ENCODE data around the gene NT5DC4. TPM values are rescaled to one million over a fixed set of nuclear protein-coding genes. Genes with fewer than 3 reads are reported as not detected.

The NT5DC4 gene
- total RNA-seq, 2 donors from 2014 or later = not detected

DNA sequence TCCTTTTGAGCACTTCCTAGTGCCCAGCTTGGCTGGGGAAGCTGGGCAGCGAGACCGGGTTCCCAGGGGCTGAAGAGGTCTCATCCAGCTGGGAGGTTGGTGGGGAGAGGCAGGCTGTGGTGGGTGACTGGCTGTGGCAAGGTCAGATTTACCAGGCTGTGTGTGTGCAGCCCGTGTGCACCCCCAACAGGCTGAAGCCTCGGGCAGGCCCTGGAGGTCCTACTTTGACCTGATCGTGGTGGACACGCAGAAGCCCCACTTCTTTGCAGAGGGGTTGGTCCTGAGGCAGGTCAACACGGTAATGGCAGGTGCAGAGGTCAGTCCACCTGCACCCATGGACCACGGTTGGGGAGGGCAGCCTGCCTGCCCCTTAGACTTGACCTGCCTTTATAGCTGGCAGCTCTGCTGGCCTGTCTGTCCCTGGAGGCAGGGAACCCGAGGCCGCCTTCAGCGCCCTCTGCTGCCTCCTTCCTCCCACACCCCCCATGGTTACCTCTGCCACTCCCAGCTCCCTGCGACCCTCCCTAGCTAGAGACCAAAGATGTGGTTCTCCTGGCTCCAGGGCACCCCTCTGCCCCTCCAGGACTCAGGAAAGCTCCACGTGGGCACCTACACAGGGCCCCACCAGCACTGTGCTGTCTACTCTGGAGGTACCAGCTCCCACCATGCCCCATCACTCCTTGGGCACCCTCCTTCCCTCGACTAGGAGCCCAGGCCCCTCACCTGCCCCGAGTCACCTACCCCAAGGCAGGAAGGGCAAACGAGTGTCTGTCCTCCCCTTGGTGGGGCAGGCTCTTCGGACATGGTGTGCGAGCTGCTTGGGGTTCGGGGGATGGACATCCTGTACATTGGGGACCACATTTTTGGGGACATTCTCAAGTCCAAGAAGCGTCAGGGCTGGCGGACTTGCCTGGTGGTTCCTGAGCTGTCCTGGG is 4.0 kb downstream of the NT5DC4 start:
- intact Hi-C loops (cut with DNase I) = no loop called here
- no peaks in the 10 kb centered on the region for H3K27me3 ChIP-seq
- no peaks in the 10 kb centered on the region for H3K9me3 ChIP-seq
- DNase-seq = no peak
- H3K4me1 ChIP-seq = no peaks in the 10 kb centered on the region
- H3K4me3 ChIP-seq = no peak overlapping the region
- H3K9ac ChIP-seq (ENCODE audit: low read depth in 2 of 2, low read length in 2 of 2) = no peak overlapping the region
- no peak overlapping the region for H3K27ac ChIP-seq
- TF ChIP-seq, protein P1, sequence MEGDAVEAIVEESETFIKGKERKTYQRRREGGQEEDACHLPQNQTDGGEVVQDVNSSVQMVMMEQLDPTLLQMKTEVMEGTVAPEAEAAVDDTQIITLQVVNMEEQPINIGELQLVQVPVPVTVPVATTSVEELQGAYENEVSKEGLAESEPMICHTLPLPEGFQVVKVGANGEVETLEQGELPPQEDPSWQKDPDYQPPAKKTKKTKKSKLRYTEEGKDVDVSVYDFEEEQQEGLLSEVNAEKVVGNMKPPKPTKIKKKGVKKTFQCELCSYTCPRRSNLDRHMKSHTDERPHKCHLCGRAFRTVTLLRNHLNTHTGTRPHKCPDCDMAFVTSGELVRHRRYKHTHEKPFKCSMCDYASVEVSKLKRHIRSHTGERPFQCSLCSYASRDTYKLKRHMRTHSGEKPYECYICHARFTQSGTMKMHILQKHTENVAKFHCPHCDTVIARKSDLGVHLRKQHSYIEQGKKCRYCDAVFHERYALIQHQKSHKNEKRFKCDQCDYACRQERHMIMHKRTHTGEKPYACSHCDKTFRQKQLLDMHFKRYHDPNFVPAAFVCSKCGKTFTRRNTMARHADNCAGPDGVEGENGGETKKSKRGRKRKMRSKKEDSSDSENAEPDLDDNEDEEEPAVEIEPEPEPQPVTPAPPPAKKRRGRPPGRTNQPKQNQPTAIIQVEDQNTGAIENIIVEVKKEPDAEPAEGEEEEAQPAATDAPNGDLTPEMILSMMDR (IDR thresholded peaks at IDR 0.05) = no peak
- H3K36me3 ChIP-seq = no peaks in the 10 kb centered on the region

DNA sequence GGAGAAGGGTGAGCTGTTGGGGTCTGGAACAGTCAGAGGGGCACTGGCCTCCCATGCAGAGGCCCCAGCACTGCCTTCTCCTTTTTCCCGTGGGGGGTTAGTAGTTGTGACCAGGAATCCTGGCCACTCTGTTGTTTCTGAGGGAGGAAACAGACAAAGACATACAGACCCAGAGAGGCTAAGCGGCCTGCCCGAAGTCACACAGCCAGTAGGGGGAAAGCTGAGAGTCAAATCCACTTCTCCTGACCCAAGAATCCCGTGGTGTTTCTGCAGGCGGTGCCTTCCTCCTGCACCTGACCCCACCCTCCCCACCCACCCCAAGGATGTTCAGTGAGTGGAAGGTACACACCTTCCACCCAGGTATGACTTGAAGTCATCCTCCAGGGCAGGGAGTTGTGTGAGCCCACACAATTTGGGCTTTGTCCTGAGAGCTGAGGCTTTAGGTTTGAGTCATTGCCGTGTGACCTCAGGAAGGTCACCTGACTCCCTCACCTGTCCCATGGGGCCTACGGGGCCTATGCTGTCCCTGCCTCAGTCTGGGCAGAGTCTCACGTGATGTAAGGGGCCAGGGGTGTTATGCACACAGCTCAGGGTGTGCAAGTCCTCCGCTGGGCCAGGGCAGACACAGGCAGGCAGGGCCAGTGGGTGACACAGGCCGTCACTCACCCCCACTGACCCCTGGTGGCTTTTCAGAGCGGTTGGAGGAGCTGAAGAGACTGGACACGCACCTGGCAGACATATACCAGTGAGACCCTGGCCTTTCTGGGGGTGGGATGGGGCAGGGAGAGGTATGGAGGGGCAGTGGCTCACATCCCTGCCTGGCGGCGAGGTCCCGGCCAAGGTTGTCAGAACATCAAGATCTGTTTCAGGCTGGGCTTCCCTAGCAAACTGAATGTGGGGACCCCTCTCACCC is 5.0 kb downstream of the NT5DC4 start:
- H3K9ac ChIP-seq (ENCODE audit: low read depth in 2 of 2, low read length in 2 of 2) = peak overlapping the region in 1 of 2 donors; percentile 18
- TF ChIP-seq, protein P1 (IDR thresholded peaks at IDR 0.05) = no peak
- no peaks in the 10 kb centered on the region for H3K27me3 ChIP-seq
- intact Hi-C loops (cut with DNase I) = loop anchor here (2.0 kb wide), 1 partner anchor 125 kb away; no protein-coding TSS in a partner anchor
- no peaks in the 10 kb centered on the region for H3K9me3 ChIP-seq
- DNase-seq = no peak
- no peak overlapping the region for H3K27ac ChIP-seq
- no peaks in the 10 kb centered on the region for H3K4me1 ChIP-seq
- no peaks in the 10 kb centered on the region for H3K36me3 ChIP-seq
- H3K4me3 ChIP-seq = no peak overlapping the region

DNA sequence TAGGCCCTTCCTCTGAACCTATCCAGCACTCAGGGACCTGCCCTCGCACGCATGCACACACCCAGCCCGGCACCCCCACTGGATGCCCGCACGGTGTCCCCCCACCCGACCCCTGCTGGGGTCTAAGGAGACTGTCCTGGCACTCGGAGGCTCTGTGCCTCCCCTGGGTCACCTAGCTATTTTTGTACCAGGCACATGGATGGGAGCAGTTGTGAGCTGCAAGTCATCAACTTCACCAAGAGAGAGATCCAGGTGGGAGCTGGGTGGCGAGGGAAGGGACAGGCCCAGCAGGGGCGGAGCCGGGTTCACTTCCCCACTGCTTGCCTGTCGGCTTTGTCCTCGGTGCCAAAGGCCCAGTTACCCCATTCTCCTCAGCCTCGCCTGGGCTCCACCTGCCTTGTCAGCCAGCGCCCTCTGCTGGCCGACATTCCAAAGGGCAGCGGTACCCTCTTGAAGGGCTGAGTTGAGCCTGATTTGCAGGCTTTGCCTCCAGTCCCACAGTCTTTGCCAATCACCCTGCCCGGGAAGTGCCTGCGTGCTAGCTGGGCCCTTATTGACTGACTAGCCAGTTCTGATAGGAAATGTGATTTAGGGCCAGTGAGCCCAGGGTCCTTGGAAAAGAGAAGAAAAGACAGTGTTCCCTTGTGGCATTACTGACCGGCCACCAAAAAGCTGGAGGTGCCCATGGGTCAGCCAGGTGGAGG is 5.8 kb downstream of the NT5DC4 start:
- peak; percentile 91 for DNase-seq
- intact Hi-C loops (cut with DNase I) = loop anchor here (2.0 kb wide), 1 partner anchor 126 kb away; no protein-coding TSS in a partner anchor
- Histone ChIP-seq H3K36me3 (no peaks in the 10 kb centered on the region), H3K4me3 (no peak overlapping the region), H3K9me3 (no peaks in the 10 kb centered on the region), H3K27me3 (no peaks in the 10 kb centered on the region), H3K27ac (no peak overlapping the region), H3K9ac (ENCODE audit: low read depth in 2 of 2, low read length in 2 of 2) (no peak overlapping the region), H3K4me1 (no peaks in the 10 kb centered on the region)
- TF ChIP-seq, protein P1 (IDR thresholded peaks at IDR 0.05) = peak; percentile 94

DNA sequence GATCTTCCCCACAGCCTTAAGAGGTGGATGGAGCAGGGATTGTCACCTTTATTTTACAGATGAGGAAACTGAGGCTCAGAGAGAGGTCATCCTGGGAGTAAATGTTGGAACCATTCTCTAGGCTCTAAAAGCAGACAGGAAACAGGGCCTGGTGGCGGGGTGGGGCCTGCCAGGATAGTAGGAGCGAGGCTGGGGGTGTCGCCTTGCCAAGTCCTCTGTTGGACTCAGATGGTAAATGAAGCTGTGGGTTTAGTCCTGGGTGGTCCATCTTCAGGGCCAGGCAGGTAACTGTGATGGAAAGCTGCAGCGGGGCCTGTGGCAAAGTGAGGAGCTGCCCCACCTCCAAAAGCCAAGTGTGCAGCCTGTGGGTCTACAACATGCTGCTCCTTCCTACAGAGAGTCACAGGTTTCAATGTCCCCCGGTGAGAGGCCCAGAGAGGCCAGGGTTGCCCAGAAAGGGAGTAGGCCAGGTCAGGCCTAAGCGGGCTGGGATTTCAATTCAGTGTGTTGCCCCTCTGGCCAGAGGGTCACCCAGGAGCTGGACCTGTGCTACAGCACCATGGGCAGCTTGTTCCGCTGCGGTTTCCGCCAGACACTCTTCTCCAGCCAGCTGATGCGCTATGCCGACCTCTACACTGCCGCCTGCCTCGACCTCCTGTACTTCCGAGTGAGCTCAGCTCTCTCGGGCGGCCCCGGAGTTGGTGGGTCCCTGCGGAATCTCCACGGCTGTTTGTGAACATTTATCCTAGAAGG is 6.6 kb downstream of the NT5DC4 start:
- Histone ChIP-seq H3K9me3 (no peaks in the 10 kb centered on the region), H3K36me3 (no peaks in the 10 kb centered on the region), H3K4me1 (no peaks in the 10 kb centered on the region), H3K9ac (ENCODE audit: low read depth in 2 of 2, low read length in 2 of 2) (no peak overlapping the region), H3K4me3 (no peak overlapping the region), H3K27me3 (no peaks in the 10 kb centered on the region), H3K27ac (no peak overlapping the region)
- no peak for DNase-seq
- TF ChIP-seq, protein P1 (IDR thresholded peaks at IDR 0.05) = no peak
- intact Hi-C loops (cut with DNase I) = loop anchor here (2.0 kb wide), 1 partner anchor 127 kb away; no protein-coding TSS in a partner anchor

Data from colonic mucosa (tissue), 4 donors.